Measurements from ENCODE around the gene CDK5.

DNA sequence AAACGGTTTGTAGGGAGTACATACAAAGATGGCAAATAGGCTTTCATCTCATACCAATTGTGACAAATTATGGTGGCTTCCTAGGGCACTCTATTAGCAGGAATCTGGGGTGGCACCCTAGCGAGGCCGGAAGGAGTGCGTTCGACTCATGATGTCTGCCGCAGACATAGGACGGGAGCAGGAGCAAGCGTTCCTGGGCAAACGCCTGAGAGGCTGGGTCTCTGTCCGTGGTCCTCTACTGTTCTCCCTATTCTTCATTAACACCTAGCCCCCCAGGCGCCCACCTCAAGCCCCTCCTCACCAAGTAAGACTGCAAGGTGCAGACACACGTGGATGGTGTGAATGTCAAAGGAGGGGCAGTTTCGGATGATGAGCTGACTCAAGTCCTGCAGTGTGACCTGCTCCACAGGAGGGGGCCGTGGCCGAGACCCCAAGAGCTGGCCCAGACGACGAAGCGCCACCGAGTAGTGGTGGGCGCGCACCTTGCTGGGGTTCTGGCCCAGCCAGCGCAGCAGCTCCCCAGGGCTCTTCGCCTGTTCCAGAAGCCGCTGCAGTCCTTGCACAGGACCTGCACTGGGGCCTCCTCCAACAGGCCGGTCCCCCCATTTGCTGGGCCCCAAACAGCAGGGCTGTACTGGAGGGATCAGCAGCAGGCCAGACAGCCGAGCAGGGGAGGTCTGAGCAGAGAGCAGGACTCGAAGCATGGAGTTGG is 21.7 kb upstream of the CDK5 start:
- TF ChIP-seq, protein P1, sequence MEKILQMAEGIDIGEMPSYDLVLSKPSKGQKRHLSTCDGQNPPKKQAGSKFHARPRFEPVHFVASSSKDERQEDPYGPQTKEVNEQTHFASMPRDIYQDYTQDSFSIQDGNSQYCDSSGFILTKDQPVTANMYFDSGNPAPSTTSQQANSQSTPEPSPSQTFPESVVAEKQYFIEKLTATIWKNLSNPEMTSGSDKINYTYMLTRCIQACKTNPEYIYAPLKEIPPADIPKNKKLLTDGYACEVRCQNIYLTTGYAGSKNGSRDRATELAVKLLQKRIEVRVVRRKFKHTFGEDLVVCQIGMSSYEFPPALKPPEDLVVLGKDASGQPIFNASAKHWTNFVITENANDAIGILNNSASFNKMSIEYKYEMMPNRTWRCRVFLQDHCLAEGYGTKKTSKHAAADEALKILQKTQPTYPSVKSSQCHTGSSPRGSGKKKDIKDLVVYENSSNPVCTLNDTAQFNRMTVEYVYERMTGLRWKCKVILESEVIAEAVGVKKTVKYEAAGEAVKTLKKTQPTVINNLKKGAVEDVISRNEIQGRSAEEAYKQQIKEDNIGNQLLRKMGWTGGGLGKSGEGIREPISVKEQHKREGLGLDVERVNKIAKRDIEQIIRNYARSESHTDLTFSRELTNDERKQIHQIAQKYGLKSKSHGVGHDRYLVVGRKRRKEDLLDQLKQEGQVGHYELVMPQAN (conservative IDR thresholded peaks at IDR 0.05) = no peak
- TF ChIP-seq EP300 (IDR thresholded peaks at IDR 0.05; ENCODE audit: borderline replicate concordance in 1 of 2, control insufficient read depth in 1 of 2, low read depth in 2 of 2, low read length in 2 of 2) = no peak
- no peak for TF ChIP-seq YY1 (IDR thresholded peaks at IDR 0.05; ENCODE audit: low read depth, low read length)
- TF ChIP-seq TCF7 (IDR thresholded peaks at IDR 0.05; ENCODE audit: borderline replicate concordance) = no peak
- no peak for TF ChIP-seq BACH1 (IDR thresholded peaks at IDR 0.05; ENCODE audit: borderline replicate concordance)
